HG03095 (cell line): ENCODE results near the gene MAP7.

Experiments used
- ATAC-seq: cut with Tn5 transposase; IDR thresholded peaks from one replicate; pipeline ENCODE4 v1.9.1; 2021; ENCODE audit warnings: moderate library complexity; ENCODE audit not compliant: unreplicated experiment

Gene MAP7

GRCh38 chr6:136426627-136427377, 123.4 kb downstream of the MAP7 start:
- no peak for ATAC-seq

DNA sequence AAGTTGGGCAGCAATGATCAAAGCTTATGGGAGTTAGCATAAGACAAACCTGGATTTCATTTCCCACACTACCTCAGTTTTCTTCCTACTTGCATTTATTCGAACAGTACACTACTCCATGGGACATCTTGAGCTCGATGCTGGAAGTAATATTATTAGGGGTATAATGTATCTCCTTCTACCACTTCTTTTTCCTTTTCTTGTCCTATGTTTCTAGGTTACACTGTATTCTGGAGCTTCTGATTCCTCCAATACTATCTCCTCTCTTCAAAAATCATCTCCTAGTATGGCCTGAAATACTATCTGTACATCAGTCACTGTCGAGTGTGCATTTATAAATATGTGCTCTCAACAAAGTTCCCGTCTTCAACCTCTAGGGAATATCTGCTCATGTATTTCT, 124.4 kb downstream of the MAP7 start:
- ATAC-seq, result no peak

- no peak for ATAC-seq
Observed at GRCh38 chr6:136424901-136425300, 125.3 kb downstream of the MAP7 start.

GRCh38 chr6:136424450-136424849, 125.8 kb downstream of the MAP7 start:
- ATAC-seq, result no peak

GRCh38 chr6:136421537-136422158, 128.6 kb downstream of the MAP7 start:
- no peak for ATAC-seq

DNA sequence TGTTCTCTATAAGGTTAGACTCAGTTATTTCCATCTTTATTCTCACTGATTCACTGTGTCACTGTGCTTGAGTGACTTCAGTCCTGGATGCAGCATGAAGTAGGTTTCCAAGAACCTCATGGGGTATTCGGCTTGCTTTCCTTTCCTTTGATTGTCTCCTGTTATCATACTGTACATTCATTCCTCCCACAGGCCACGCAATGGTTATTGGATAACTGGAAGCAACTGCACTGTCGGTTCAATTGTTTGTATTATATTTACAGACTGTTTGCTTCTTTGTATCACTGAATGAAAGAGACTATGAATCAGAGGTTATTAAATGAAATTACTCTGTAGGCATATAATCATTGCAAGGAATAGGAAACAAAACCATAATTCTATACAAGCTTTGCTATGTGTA, 129.4 kb downstream of the MAP7 start:
- no peak for ATAC-seq

DNA sequence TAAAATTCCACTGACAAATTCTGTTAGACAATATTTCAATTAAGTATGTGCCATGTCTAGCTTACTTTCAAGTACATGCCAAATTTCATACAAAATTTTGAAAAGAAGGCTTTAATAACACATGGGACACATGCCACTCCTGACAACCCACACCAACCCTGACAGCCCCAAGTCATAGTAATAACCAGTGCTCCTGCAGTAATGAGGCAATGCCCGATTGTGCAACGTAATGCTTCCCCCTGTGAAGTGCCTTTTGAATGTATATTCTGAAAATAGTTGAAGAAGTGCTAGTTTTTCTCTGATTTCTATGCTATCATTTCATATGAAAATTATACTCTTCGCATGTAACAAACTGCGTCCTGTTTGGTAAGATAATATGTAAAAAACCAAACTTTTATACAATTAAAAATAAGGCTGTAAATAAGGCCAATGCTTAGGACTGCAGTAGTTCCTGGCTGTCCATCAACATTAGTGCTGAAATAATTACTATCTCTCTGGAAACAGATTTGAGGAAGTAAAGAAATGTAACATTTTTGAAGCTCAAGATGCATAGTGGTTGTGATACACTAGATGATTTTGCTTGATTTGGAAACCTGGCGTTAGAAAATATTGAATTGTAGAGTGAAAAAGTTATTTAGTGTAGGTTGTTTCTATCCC, 134.7 kb downstream of the MAP7 start:
- no peak for ATAC-seq

DNA sequence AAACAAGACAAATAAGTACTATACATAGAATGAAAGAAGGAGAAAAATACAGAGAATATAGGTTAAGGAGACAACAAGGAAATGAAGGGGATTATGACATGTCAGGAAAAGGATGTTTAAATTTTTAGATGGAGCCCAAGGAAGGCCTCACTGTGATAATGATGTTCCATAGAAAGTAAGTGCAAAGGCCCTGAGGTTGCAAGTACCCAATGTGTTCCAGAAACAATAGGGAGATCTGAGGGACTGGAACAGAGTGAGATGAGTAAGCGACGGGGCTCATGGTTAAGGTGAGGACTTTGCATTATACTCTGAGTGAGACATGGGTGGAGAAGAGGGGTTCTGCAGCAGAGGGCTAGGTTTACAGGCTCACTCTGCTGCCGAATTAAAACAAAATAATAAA, 137.8 kb downstream of the MAP7 start:
- ATAC-seq, result no peak

DNA sequence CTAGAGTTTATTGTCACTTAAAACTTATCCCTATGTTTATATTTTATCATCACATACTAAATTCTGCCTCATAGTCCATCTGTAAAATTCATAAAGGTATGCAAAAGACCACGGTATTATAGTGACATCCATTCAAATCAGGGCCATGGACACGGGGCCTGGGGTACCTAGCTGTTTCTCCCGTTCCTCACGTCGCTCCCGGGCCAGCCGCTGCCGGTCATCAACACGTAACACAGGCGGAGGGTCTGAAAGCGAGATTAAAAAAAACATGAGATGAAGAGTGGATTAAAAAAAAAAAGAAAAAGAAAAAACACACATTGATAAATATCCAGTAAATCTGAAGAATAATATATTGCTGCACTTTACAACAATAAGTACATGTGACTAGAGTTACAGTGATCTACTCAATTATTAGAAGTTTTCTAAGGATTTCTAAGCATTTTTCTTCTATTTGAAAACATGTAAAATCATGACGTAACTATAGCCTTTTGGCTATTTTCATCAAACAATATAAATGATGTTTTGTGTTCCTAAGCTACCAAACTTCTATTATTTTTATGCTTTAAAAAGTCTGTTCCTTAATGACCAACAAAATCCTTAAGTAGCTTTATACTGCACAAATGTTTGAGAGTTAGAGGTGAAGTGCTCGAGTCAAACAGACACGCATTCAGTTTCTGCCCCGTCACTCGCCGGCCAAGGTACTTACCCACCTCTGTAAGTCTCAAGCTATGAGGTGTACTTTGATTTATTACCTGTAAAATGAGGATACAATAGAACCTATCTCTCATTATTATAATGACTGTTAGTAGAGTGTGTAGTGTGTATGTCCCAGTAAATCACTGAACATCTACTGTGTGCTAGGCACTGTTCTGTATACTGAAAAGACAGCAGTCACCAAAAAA, 138.5 kb downstream of the MAP7 start:
- no peak for ATAC-seq

- ATAC-seq, result no peak
Observed at GRCh38 chr6:136411025-136411325, 139.2 kb downstream of the MAP7 start.

- ATAC-seq, result peak; percentile 94
Observed at GRCh38 chr6:136410201-136411024, 139.8 kb downstream of the MAP7 start.

DNA sequence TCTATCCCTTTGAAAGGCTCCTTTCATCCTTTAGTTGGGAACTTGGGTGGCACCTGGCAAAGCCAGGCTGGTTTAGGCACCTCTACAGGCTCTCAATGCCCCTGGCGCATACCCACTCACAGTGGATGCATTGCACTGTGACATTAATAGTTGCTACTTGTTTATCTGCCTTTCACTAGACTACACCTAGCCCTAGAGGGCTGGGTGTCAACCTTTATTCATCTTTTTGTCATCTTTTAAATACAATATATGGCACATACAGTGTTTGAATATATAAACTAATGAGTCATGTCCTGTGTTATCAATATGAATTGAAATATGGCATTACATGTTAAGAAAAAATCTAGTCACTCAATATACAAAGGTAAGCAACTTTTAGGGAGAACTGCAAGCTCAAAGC, 140.6 kb downstream of the MAP7 start:
- ATAC-seq, result no peak

GRCh38 chr6:136408204-136408603, 142.0 kb downstream of the MAP7 start:
- no peak for ATAC-seq

GRCh38 chr6:136405420-136406029, 144.7 kb downstream of the MAP7 start:
- ATAC-seq, result no peak

DNA sequence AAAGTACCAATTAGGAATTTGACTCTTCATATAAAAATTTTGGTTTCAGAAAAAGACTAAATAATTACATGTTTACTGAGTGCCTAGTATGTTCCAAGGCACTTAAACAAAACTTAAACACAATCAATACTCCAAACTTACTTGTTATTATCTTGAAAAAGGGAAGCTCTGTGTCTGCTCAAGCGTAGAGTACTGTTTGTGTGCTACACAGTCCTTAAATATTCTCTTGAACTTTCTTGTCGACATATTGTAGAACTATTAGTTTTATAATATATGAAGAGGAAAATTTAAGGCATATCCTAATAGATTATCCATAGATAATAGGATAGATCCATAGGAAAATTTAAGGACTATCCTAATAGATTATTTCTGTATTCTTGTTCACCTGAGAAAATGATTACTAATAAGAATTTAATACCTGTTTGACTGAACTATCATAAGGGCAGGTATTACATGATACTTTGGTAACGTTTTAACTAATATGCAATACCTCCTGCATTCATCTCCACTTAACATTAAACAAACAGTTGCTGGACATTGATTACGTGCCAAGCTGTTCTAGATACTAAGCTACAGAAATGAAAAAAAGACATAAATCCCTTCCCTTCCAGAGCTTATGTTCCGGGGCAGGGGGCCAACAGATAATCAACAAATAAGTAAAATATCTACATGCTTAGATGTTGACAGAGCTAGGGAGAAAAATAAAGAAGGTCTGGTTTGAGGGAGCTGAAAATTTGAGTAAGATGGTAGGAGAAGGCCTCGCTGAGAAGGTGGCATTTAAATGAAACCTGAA, 145.4 kb downstream of the MAP7 start:
- ATAC-seq, result no peak

- no peak for ATAC-seq
Observed at GRCh38 chr6:136404007-136404406, 146.2 kb downstream of the MAP7 start.

GRCh38 chr6:136403110-136403980, 146.9 kb downstream of the MAP7 start:
- ATAC-seq, result no peak

DNA sequence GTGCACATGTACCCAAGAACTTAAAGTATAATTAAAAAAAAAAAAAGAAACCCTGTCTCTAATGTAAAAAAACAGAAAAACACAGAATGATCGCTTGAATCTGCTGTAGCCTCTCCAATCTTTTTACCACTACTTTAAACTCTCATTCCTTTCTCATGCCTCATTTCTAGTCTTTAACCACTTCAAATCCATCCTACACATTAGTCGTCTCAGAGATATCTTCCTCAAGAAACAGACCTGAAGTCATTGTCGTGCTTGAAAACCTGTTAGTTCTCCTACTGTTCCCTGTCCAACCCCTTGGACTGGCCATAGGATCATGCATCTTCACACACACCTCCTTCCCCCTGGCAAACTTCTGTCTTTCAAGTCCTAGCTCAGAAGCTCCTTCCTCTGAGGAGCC, 148.5 kb downstream of the MAP7 start:
- no peak for ATAC-seq
